B cell (primary cell): ENCODE results near the gene FOLR1. TPM values are rescaled to one million over a fixed set of nuclear protein-coding genes. Genes with fewer than 3 reads are reported as not detected.

ENCODE experiments used
- ATAC-seq: fragments of 200-7000 bp; cut with Tn5 transposase; one replicate; pipeline ENCODE4 v1.10.0; 2021; ENCODE audit warnings: low read depth, mild to moderate bottlenecking, moderate number of reproducible peaks, moderate library complexity
- CTCF ChIA-PET: fragments of 350-600 bp; sonication (Branson Sonifier 250); formaldehyde crosslinking; loops from one replicate; lab custom pipeline; 2021; ENCODE audit warnings: antibody characterized with exemption, inconsistent platforms; lab: Charles Lee
- POLR2A ChIA-PET: fragments of 350-600 bp; sonication (Branson Sonifier 250); formaldehyde crosslinking; loops from one replicate; lab custom pipeline; 2021; ENCODE audit warnings: antibody characterized with exemption; lab: Charles Lee
- DNase-seq: peaks from one replicate; pipeline ENCODE4 v3.0.0; 2013
- H2AFZ ChIP-seq: 2 replicates; pipeline ENCODE4 v1.6.1; 2012; ENCODE audit warnings: mild to moderate bottlenecking, low read depth, low read length; ENCODE audit not compliant: insufficient read depth, poor library complexity, severe bottlenecking
- H3K27ac ChIP-seq, 2 donors: 1 replicate in 1 of 2; 2 replicates in 1 of 2; pipeline ENCODE4 v1.5.1; 2012 to 2013; ENCODE audit warnings: low read length in 2 of 2, mild to moderate bottlenecking in 2 of 2, moderate library complexity in 1 of 2
- H3K27me3 ChIP-seq, 4 experiments: fragments of 200-600 bp in 1 of 4; sonication (generic) in 1 of 4; replicated peaks in 1 of 4; 1 replicate in 2 of 4; 2 replicates in 2 of 4; pipeline versions ENCODE4 v1.6.1 to v1.7.0; 2013 to 2016; ENCODE audit warnings: low read length in 3 of 4, mild to moderate bottlenecking in 2 of 4, mixed read lengths in 1 of 4, moderate library complexity in 1 of 4; ENCODE audit not compliant: insufficient read depth in 4 of 4, control insufficient read depth in 3 of 4; ENCODE audit errors: control extremely low read depth in 1 of 4
- H3K36me3 ChIP-seq, 2 experiments: replicated peaks in 1 of 2; 1 replicate in 1 of 2; 2 replicates in 1 of 2; pipeline versions ENCODE4 v1.6.1 to v1.7.1; 2013; ENCODE audit warnings: low read length in 1 of 2; ENCODE audit not compliant: insufficient read depth in 2 of 2, control insufficient read depth in 1 of 2; ENCODE audit errors: control extremely low read depth in 1 of 2, extremely low read depth in 1 of 2
- H3K4me1 ChIP-seq, 2 donors: fragments of 200-600 bp in 1 of 2; sonication (generic) in 1 of 2; 1 replicate in 1 of 2; 2 replicates in 1 of 2; pipeline versions ENCODE4 v1.5.1 to v1.6.1; 2013 to 2017; ENCODE audit warnings: low read length in 2 of 2; ENCODE audit not compliant: control insufficient read depth in 2 of 2, insufficient read depth in 2 of 2
- H3K4me2 ChIP-seq: replicated peaks from 2 replicates; pipeline ENCODE3; 2012; ENCODE audit warnings: mild to moderate bottlenecking, low read depth, low read length; ENCODE audit not compliant: poor library complexity, severe bottlenecking
- H3K4me3 ChIP-seq, 5 experiments: fragments of 200-600 bp in 1 of 5; sonication (generic) in 1 of 5; 1 replicate in 3 of 5; 2 replicates in 2 of 5; pipeline versions ENCODE4 v1.5.1 to v1.7.0; 2011 to 2016; ENCODE audit warnings: low read length in 4 of 5, mild to moderate bottlenecking in 4 of 5, low read depth in 2 of 5, control low read depth in 1 of 5, moderate library complexity in 1 of 5; ENCODE audit not compliant: insufficient read depth in 1 of 5; ENCODE audit errors: control extremely low read depth in 1 of 5, extremely low read depth in 1 of 5
- H3K79me2 ChIP-seq: fragments of 200-600 bp; sonication (generic); one replicate; pipeline ENCODE4 v1.6.0; 2016; ENCODE audit warnings: low read length; ENCODE audit not compliant: control insufficient read depth, insufficient read depth
- H3K9ac ChIP-seq: fragments of 200-600 bp; sonication (generic); 2 replicates; pipeline ENCODE4 v1.6.1; 2017; ENCODE audit warnings: mild to moderate bottlenecking, low read length, moderate library complexity
- H3K9me3 ChIP-seq, 3 donors: one replicate each; pipeline versions ENCODE4 v1.6.1 to v1.7.1; 2013; ENCODE audit warnings: low read length in 2 of 3; ENCODE audit not compliant: control insufficient read depth in 2 of 3, insufficient read depth in 1 of 3; ENCODE audit errors: control extremely low read depth in 1 of 3
- H4K20me1 ChIP-seq: 2 replicates; pipeline ENCODE4 v1.6.0; 2012; ENCODE audit warnings: mild to moderate bottlenecking, low read length; ENCODE audit not compliant: insufficient read depth, control insufficient read depth, poor library complexity, severe bottlenecking
- H3K27ac Mint-ChIP-seq: one replicate; pipeline ENCODE4 v1.8.0; 2021; ENCODE audit warnings: mixed read lengths
- H3K27me3 Mint-ChIP-seq: one replicate; pipeline ENCODE4 v1.8.0; 2021; ENCODE audit warnings: mixed read lengths
- H3K4me1 Mint-ChIP-seq: one replicate; pipeline ENCODE4 v1.8.0; 2021; ENCODE audit warnings: mixed read lengths
- H3K4me3 Mint-ChIP-seq: one replicate; pipeline ENCODE4 v1.8.0; 2021; ENCODE audit warnings: mixed read lengths
- H3K9me3 Mint-ChIP-seq: one replicate; pipeline ENCODE4 v1.8.0; 2022; ENCODE audit warnings: mixed read lengths; ENCODE audit not compliant: insufficient read depth
- CTCF ChIP-seq: fragments of 200-600 bp; IDR thresholded peaks from one replicate; pipeline ENCODE4 v1.8.0; 2022; ENCODE audit warnings: antibody characterized with exemption, mild to moderate bottlenecking
- EZH2 ChIP-seq: IDR thresholded peaks from 2 replicates; pipeline ENCODE4 v1.6.1; 2012; ENCODE audit warnings: borderline replicate concordance, low read depth, mild to moderate bottlenecking, moderate library complexity, low read length; ENCODE audit not compliant: insufficient read depth, poor library complexity, severe bottlenecking
- WGBS: methylation state at CpG from one replicate; pipeline ENCODE4 v1.1.5; 2013; ENCODE audit warnings: missing lambda C conversion rate; ENCODE audit not compliant: insufficient coverage; 5-methylcytosine and 5-hydroxymethylcytosine counted together
- intact Hi-C: fragments of 100-400 bp; cut with micrococcal nuclease; formaldehyde crosslinking; loops from one replicate; pipeline ENCODE4 v1.10.0; 2022
- polyA plus RNA-seq: library from polyadenylated mRNA; depleted of rRNA; stranded (reverse); fragments of >200 nt; gene quantifications from 2 replicates; pipeline ENCODE4 v1.2.3, GENCODE V29; 2012
- total RNA-seq, 2 donors: library from RNA; stranded (reverse); fragments of 120-200 nt in 1 of 2; gene quantifications; 1 replicate in 1 of 2; 2 replicates in 1 of 2; pipeline versions ENCODE4 v1.2.3 to v1.2.4, GENCODE V29; 2013 to 2022

FOLR1 gene
- total and polyA plus RNA-seq, 2 donors (not counting 1 experiment from before 2014, with no cell fraction given) = not detected

- Mint-ChIP-seq H3K9me3 (no peaks in the 10 kb centered on the region), H3K27me3 (peaks cover 2% of the 10 kb centered on the region), H3K4me3 (no peak overlapping the region), H3K4me1 (peaks cover 1% of the 10 kb centered on the region), H3K27ac (no peak overlapping the region)
- ChIA-PET CTCF (interaction anchor here (1.0 kb wide), 1 partner anchor 227 kb away, joined by 4 read pairs; no protein-coding TSS in a partner anchor), POLR2A (no interaction called here)
- no peak overlapping the region for H2AFZ ChIP-seq
- H3K4me3 ChIP-seq = no peak overlapping the region
- DNase-seq = no peak
- no peaks in the 10 kb centered on the region for H3K4me1 ChIP-seq
- H3K27ac ChIP-seq = no peak overlapping the region
- H3K79me2 ChIP-seq = no peaks in the 10 kb centered on the region
- no peak for ATAC-seq
- H3K36me3 ChIP-seq = no peaks in the 10 kb centered on the region
- TF ChIP-seq CTCF (no peak), EZH2 (no peak)
- WGBS = no CpG with 5 or more reads among the region's 1 CpG
- no peak overlapping the region for H3K9ac ChIP-seq
- intact Hi-C loops = no loop called here
- H4K20me1 ChIP-seq = no peaks in the 10 kb centered on the region
- no peaks in the 10 kb centered on the region for H3K27me3 ChIP-seq
- no peak overlapping the region for H3K4me2 ChIP-seq
- H3K9me3 ChIP-seq = no peaks in the 10 kb centered on the region
Observed at GRCh38 chr11:72188267-72188666, 3.7 kb upstream of the FOLR1 start.

- Histone ChIP-seq H3K4me2 (no peak overlapping the region), H3K27ac (no peak overlapping the region), H3K27me3 (no peaks in the 10 kb centered on the region), H2AFZ (no peak overlapping the region), H3K36me3 (no peaks in the 10 kb centered on the region), H3K4me1 (no peaks in the 10 kb centered on the region), H3K79me2 (no peaks in the 10 kb centered on the region), H3K4me3 (no peak overlapping the region), H3K9me3 (no peaks in the 10 kb centered on the region), H4K20me1 (no peaks in the 10 kb centered on the region), H3K9ac (no peak overlapping the region)
- POLR2A ChIA-PET = no interaction called here
- CTCF ChIA-PET = interaction anchor here (1.1 kb wide), 1 partner anchor 241 kb away, joined by 3 read pairs; no protein-coding TSS in a partner anchor
- WGBS = 100% methylated on average over 1 of the region's 3 CpGs
- ATAC-seq (no peak), DNase-seq (no peak)
- no peak for TF ChIP-seq CTCF
- no peak for TF ChIP-seq EZH2
- Mint-ChIP-seq H3K27me3 (peaks cover under 1% of the 10 kb centered on the region), H3K9me3 (no peaks in the 10 kb centered on the region), H3K4me3 (no peak overlapping the region), H3K27ac (no peak overlapping the region), H3K4me1 (no peaks in the 10 kb centered on the region)
- intact Hi-C loops = no loop called here
Observed at GRCh38 chr11:72189455-72190250, 2.3 kb upstream of the FOLR1 start.
